Measurements from ENCODE around the gene CISD1. TPM values are rescaled to one million over a fixed set of nuclear protein-coding genes. Genes with fewer than 3 reads are reported as not detected.
A peak's percentile ranks its signal among the peaks of the same experiment; 100 is the strongest.

The CISD1 gene
- total and polyA plus RNA-seq, 9 of the 15 experiments (the other 6 are each of a cell fraction or from before 2014, with no cell fraction given) = 35.8 to 342 (median 118) TPM

DNA sequence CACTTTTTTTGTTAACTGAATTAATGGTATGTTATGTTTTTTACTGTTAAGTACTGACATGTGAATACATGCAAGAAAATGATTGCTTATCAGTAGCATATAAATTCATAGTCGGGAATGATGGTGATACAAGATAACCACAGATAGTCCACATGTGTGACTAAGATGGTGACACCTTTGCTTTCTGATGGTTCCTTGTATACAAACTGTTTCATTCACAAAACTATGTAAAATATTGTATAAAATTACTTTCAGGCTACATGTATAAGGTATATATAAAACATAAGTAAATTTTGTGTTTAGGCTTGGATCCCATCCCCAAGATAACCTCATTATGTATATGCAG lies 10.0 kb downstream of the CISD1 start:
- ChIA-PET POLR2A (no interaction called here), CTCF (ENCODE audit: low intra/inter-chr PET ratio) (no interaction called here)
- BruUV-seq (replicated peaks) = no TSS peak
- H3K27ac ChIP-seq (ENCODE audit: extremely low read depth, low read depth, low read length) = no peak overlapping the region
- intact Hi-C loops (cut with micrococcal nuclease) = no loop called here
- no peaks in the 10 kb centered on the region for H3K9me1 ChIP-seq (ENCODE audit: control insufficient read depth, insufficient read depth, low read length)
- H4K20me1 ChIP-seq (replicated peaks; ENCODE audit: control insufficient read depth, insufficient read depth, low read length) = no peaks in the 10 kb centered on the region
- peaks cover 77% of the 10 kb centered on the region for H3K36me3 ChIP-seq (ENCODE audit: control insufficient read depth, insufficient read depth, low read length)
- DNase-seq (ENCODE audit: extremely low read depth in 1 of 4, low spot score in 3 of 4) (no peak), ATAC-seq (no peak), FAIRE-seq (no peak)
- no peak overlapping the region for H3K4me3 ChIP-seq
- in situ Hi-C loops (cut with MboI) = no loop called here
- H2AFZ ChIP-seq (ENCODE audit: low read depth, low read length) = no peak overlapping the region
- no peak overlapping the region for H3K9ac ChIP-seq (ENCODE audit: insufficient read depth in 1 of 2, low read depth in 2 of 2, low read length in 2 of 2)
- no peaks in the 10 kb centered on the region for H3K9me3 ChIP-seq (replicated peaks; ENCODE audit: control insufficient read depth, insufficient read depth, low read depth, low read length)
- no peaks in the 10 kb centered on the region for H3K27me3 ChIP-seq (ENCODE audit: control insufficient read depth in 2 of 2, insufficient read depth in 2 of 2, low read length in 2 of 2)
- H3K79me2 ChIP-seq (ENCODE audit: control insufficient read depth, insufficient read depth, low read length) = peaks cover 25% of the 10 kb centered on the region
- H3K4me1 ChIP-seq (replicated peaks in 1 of 2; ENCODE audit: control insufficient read depth in 2 of 2, insufficient read depth in 2 of 2, low read length in 2 of 2) = no peaks in the 10 kb centered on the region
- H3K4me2 ChIP-seq (ENCODE audit: insufficient read depth, low read length) = no peak overlapping the region
- 45% methylated on average over 1 of the region's 1 CpG for WGBS (ENCODE audit: insufficient coverage, low coverage, missing lambda C conversion rate)
- TF ChIP-seq ETV1 (tag; conservative IDR thresholded peaks at IDR 0.05; ENCODE audit: low read depth) = no peak
- peak; percentile 42 for TF ChIP-seq SMAD4 (CRISPR knock-in tag; conservative IDR thresholded peaks at IDR 0.05)
- TF ChIP-seq, protein P1, sequence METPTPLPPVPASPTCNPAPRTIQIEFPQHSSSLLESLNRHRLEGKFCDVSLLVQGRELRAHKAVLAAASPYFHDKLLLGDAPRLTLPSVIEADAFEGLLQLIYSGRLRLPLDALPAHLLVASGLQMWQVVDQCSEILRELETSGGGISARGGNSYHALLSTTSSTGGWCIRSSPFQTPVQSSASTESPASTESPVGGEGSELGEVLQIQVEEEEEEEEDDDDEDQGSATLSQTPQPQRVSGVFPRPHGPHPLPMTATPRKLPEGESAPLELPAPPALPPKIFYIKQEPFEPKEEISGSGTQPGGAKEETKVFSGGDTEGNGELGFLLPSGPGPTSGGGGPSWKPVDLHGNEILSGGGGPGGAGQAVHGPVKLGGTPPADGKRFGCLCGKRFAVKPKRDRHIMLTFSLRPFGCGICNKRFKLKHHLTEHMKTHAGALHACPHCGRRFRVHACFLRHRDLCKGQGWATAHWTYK (CRISPR knock-in tag; IDR thresholded peaks at IDR 0.05) = 0 out of 2 replicates have a peak, but pooled peaks have one; percentile 17
- peak; percentile 62; the same call in 1 of the 2 replicates for TF ChIP-seq DMBX1 (CRISPR knock-in tag; IDR thresholded peaks at IDR 0.05; ENCODE audit: borderline replicate concordance)
- no peak for TF ChIP-seq IFI16 (CRISPR knock-in tag; IDR thresholded peaks at IDR 0.05)
- TF ChIP-seq ILF3 (IDR thresholded peaks at IDR 0.05; ENCODE audit: borderline replicate concordance) = no peak
- TF ChIP-seq MECOM (CRISPR knock-in tag; IDR thresholded peaks at IDR 0.05) = peak; percentile 72; the same call in 1 of the 2 replicates
- peak; percentile 80; the same call in 1 of the 2 replicates for TF ChIP-seq ZNF668 (CRISPR knock-in tag; IDR thresholded peaks at IDR 0.05)
- no peak for TF ChIP-seq NRF1 (conservative IDR thresholded peaks at IDR 0.05 in 1 of 2, IDR thresholded peaks at IDR 0.05 in 1 of 2)
- no peak for TF ChIP-seq NR2C1 (IDR thresholded peaks at IDR 0.05)
- peak; percentile 53 for TF ChIP-seq NR2C1 (tag; IDR thresholded peaks at IDR 0.05)
- no peak for TF ChIP-seq SREBF2 (CRISPR knock-in tag; IDR thresholded peaks at IDR 0.05)
- peak; percentile 74 for TF ChIP-seq PTTG1 (tag; IDR thresholded peaks at IDR 0.05; ENCODE audit: low read depth)
- TF ChIP-seq, protein P2, sequence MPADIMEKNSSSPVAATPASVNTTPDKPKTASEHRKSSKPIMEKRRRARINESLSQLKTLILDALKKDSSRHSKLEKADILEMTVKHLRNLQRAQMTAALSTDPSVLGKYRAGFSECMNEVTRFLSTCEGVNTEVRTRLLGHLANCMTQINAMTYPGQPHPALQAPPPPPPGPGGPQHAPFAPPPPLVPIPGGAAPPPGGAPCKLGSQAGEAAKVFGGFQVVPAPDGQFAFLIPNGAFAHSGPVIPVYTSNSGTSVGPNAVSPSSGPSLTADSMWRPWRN (IDR thresholded peaks at IDR 0.05; ENCODE audit: low read depth) = no peak
- no peak for TF ChIP-seq HSF4 (CRISPR knock-in tag; IDR thresholded peaks at IDR 0.05; ENCODE audit: borderline replicate concordance)
- TF ChIP-seq ZNF79 (CRISPR knock-in tag; IDR thresholded peaks at IDR 0.05; ENCODE audit: low read depth) = peak; percentile 46; the same call in 1 of the 2 replicates
- no peak for TF ChIP-seq MAFF (IDR thresholded peaks at IDR 0.05; ENCODE audit: low read length)
- TF ChIP-seq BRD9 (IDR thresholded peaks at IDR 0.05; ENCODE audit: low read depth, partially characterized antibody) = no peak
- TF ChIP-seq SAFB2 (IDR thresholded peaks at IDR 0.05; ENCODE audit: borderline replicate concordance, low read depth, low read length, severe bottlenecking) = no peak
- no peak for TF ChIP-seq GATA2 (CRISPR knock-in tag; IDR thresholded peaks at IDR 0.05)
- TF ChIP-seq, protein P3, sequence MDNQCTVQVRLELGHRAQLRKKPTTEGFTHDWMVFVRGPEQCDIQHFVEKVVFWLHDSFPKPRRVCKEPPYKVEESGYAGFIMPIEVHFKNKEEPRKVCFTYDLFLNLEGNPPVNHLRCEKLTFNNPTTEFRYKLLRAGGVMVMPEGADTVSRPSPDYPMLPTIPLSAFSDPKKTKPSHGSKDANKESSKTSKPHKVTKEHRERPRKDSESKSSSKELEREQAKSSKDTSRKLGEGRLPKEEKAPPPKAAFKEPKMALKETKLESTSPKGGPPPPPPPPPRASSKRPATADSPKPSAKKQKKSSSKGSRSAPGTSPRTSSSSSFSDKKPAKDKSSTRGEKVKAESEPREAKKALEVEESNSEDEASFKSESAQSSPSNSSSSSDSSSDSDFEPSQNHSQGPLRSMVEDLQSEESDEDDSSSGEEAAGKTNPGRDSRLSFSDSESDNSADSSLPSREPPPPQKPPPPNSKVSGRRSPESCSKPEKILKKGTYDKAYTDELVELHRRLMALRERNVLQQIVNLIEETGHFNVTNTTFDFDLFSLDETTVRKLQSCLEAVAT (IDR thresholded peaks at IDR 0.05) = no peak
